Limb (tissue), 2 donors: ENCODE data around the gene ERC2.

Source experiments
- DNase-seq, 2 donors: peaks; one replicate each; pipeline ENCODE4 v3.0.0-alpha.2; 2016; ENCODE audit errors: extremely low spot score in 2 of 2

Gene ERC2

GRCh38 chr3:55649554-55649953 is 818.7 kb downstream of the ERC2 start:
- DNase-seq: no peak

- no peak for DNase-seq
Observed at GRCh38 chr3:55648591-55649318, 819.5 kb downstream of the ERC2 start.

GRCh38 chr3:55647670-55648069 is 820.6 kb downstream of the ERC2 start:
- DNase-seq: peak in 1 of 2 donors; percentile 40

- no peak for DNase-seq
Observed at GRCh38 chr3:55647063-55647462, 821.2 kb downstream of the ERC2 start.

- no peak for DNase-seq
Observed at GRCh38 chr3:55646121-55646520, 822.1 kb downstream of the ERC2 start.

- DNase-seq: no peak
Observed at GRCh38 chr3:55645422-55645821, 822.8 kb downstream of the ERC2 start.

- no peak for DNase-seq
Observed at GRCh38 chr3:55643283-55643682, 825.0 kb downstream of the ERC2 start.

GRCh38 chr3:55641964-55642363 is 826.3 kb downstream of the ERC2 start:
- DNase-seq: no peak

- DNase-seq: no peak
Observed at GRCh38 chr3:55639896-55640765, 828.1 kb downstream of the ERC2 start.

GRCh38 chr3:55639143-55639542 is 829.1 kb downstream of the ERC2 start:
- DNase-seq: no peak

- DNase-seq: no peak
Observed at GRCh38 chr3:55637906-55638638, 830.2 kb downstream of the ERC2 start.

GRCh38 chr3:55636300-55637195 is 831.7 kb downstream of the ERC2 start:
- DNase-seq: no peak

- DNase-seq: no peak
Observed at GRCh38 chr3:55634345-55634744, 833.9 kb downstream of the ERC2 start.

- DNase-seq: no peak
Observed at GRCh38 chr3:55633333-55633732, 834.9 kb downstream of the ERC2 start.

- DNase-seq: no peak
Observed at GRCh38 chr3:55631766-55632331, 836.4 kb downstream of the ERC2 start.

GRCh38 chr3:55630921-55631299 is 837.4 kb downstream of the ERC2 start:
- DNase-seq: peak in 1 of 2 donors; percentile 7

- no peak for DNase-seq
Observed at GRCh38 chr3:55630280-55630920, 837.9 kb downstream of the ERC2 start.

GRCh38 chr3:55629432-55629831 is 838.8 kb downstream of the ERC2 start:
- no peak for DNase-seq

GRCh38 chr3:55626279-55626665 is 842.0 kb downstream of the ERC2 start:
- DNase-seq: no peak

- no peak for DNase-seq
Observed at GRCh38 chr3:55624238-55624637, 844.0 kb downstream of the ERC2 start.
